Glomerular visceral epithelial cell (primary cell): ENCODE results near the gene TMEM151B.

ENCODE experiments used
- DNase-seq: peaks from one replicate; pipeline ENCODE4 v3.0.0-alpha.2; 2016; ENCODE audit errors: extremely low spot score

TMEM151B gene

GRCh38 chr6:44250718-44251123, 19.5 kb upstream of the TMEM151B start:
- no peak for DNase-seq

GRCh38 chr6:44251576-44252524, 18.4 kb upstream of the TMEM151B start:
- no peak for DNase-seq

- peak; percentile 67 for DNase-seq
Observed at GRCh38 chr6:44253307-44254101, 16.7 kb upstream of the TMEM151B start.

- no peak for DNase-seq
Observed at GRCh38 chr6:44254191-44255104, 15.8 kb upstream of the TMEM151B start.

GRCh38 chr6:44255105-44255808, 15.0 kb upstream of the TMEM151B start:
- peak; percentile 40 for DNase-seq

- DNase-seq: peak; percentile 33
Observed at GRCh38 chr6:44255871-44256774, 14.1 kb upstream of the TMEM151B start.

GRCh38 chr6:44256775-44257024, 13.6 kb upstream of the TMEM151B start:
- DNase-seq: no peak

GRCh38 chr6:44257025-44257752, 13.1 kb upstream of the TMEM151B start, which contains the start of gene SLC35B2:
Gene SLC35B2 (minus strand): TSS chr6:44257528. CDS start chr6:44257410, 118 bp downstream.
- peak; percentile 81 for DNase-seq

- no peak for DNase-seq
Observed at GRCh38 chr6:44257753-44258324, 12.4 kb upstream of the TMEM151B start.

- DNase-seq: no peak
Observed at GRCh38 chr6:44258325-44258863, 11.9 kb upstream of the TMEM151B start.

GRCh38 chr6:44258921-44259320, 11.3 kb upstream of the TMEM151B start:
- DNase-seq: no peak

GRCh38 chr6:44260011-44260410, 10.2 kb upstream of the TMEM151B start:
- no peak for DNase-seq

- no peak for DNase-seq
Observed at GRCh38 chr6:44260451-44261297, 9.6 kb upstream of the TMEM151B start.

- no peak for DNase-seq
Observed at GRCh38 chr6:44261581-44261980, 8.7 kb upstream of the TMEM151B start.

GRCh38 chr6:44262467-44263353, 7.5 kb upstream of the TMEM151B start:
- no peak for DNase-seq

GRCh38 chr6:44263354-44264100, 6.7 kb upstream of the TMEM151B start:
- DNase-seq: peak; percentile 65
